Sigmoid colon (tissue), 7 donors: ENCODE results near the gene FGF2. TPM values are rescaled to one million over a fixed set of nuclear protein-coding genes. Genes with fewer than 3 reads are reported as not detected.
A peak's percentile ranks its signal among the peaks of the same experiment; 100 is the strongest.
"Not testable (repeated sequence)": the region's sequence is repeated elsewhere in the genome, so short reads cannot be mapped to it uniquely, and the experiment has no call there.

Experiments used
- DNase-seq: peaks from one replicate; pipeline ENCODE4 v3.0.0-alpha.2; 2019
- H3K27ac ChIP-seq, 4 donors: fragments of 200-600 bp; sonication (generic); one replicate each; pipeline ENCODE4 v1.5.1; 2016 to 2019; ENCODE audit warnings: mild to moderate bottlenecking in 1 of 4
- H3K27me3 ChIP-seq, 3 donors: fragments of 200-600 bp; sonication (generic); one replicate each; pipeline ENCODE4 v1.5.1; 2019; ENCODE audit warnings: mild to moderate bottlenecking in 1 of 3
- H3K36me3 ChIP-seq, 4 donors: fragments of 200-600 bp; sonication (generic); one replicate each; pipeline ENCODE4 v1.5.1; 2016 to 2019
- H3K4me1 ChIP-seq, 4 donors: fragments of 200-600 bp; sonication (generic); one replicate each; pipeline ENCODE4 v1.5.1; 2017 to 2019
- H3K4me3 ChIP-seq, 4 donors: fragments of 200-600 bp; sonication (generic); one replicate each; pipeline ENCODE4 v1.5.1; 2017 to 2019; ENCODE audit warnings: mild to moderate bottlenecking in 2 of 4, moderate library complexity in 1 of 4
- H3K9me3 ChIP-seq, 4 donors: fragments of 200-600 bp in 3 of 4; sonication (generic) in 3 of 4; one replicate each; pipeline versions ENCODE4 v1.5.1 to v1.6.1; 2013 to 2019
- EP300 ChIP-seq, 4 donors: sonication (generic); formaldehyde crosslinking; IDR thresholded peaks; one replicate each; pipeline ENCODE4 v1.6.1; 2017; ENCODE audit warnings: antibody characterized with exemption in 4 of 4
- POLR2A ChIP-seq, 2 donors: fragments of 450-650 bp; IDR thresholded peaks; one replicate each; pipeline ENCODE4 v1.6.1; 2016; ENCODE audit warnings: antibody characterized with exemption in 2 of 2, mild to moderate bottlenecking in 2 of 2, moderate library complexity in 2 of 2
- POLR2AphosphoS5 ChIP-seq, 4 donors: sonication (generic); formaldehyde crosslinking; IDR thresholded peaks; one replicate each; pipeline ENCODE4 v1.6.1; 2017; ENCODE audit warnings: antibody characterized with exemption in 4 of 4
- WGBS, 2 donors: extraction: QIAGEN DNeasy Blood & Tissue Kit; methylation state at CpG; one replicate each; pipeline ENCODE4 v1.1.7; 2013; 5-methylcytosine and 5-hydroxymethylcytosine counted together
- intact Hi-C: fragments of 100-400 bp; cut with DNase I; formaldehyde crosslinking; loops from one replicate; pipeline ENCODE4 v1.15.1; 2023
- polyA plus RNA-seq, 3 donors: library from polyadenylated mRNA; stranded (reverse); fragments of 200-250 nt; gene quantifications; one replicate each; pipeline ENCODE4 v1.2.3, GENCODE V29; 2013
- total RNA-seq, 4 donors: library from RNA; depleted of rRNA; stranded (reverse); fragments of >200 nt; gene quantifications; one replicate each; pipeline ENCODE4 v1.1.0, GENCODE V29; 2016
- TF ChIP-seq, protein P1 (sequence below), 4 experiments: fragments of 450-650 bp in 3 of 4; fragments of 200-600 bp in 1 of 4; IDR thresholded peaks; one replicate each; pipeline ENCODE4 v1.5.1; 2016 to 2019; ENCODE audit warnings: antibody characterized with exemption in 4 of 4, mild to moderate bottlenecking in 3 of 4, moderate library complexity in 2 of 4
- donor health status: healthy with polysubstance abuse.
- donor health status: Bipolar disorder and iron deficiency.
- donor health status: healthy.

FGF2 gene
- total and polyA plus RNA-seq, 7 donors, result 0.46 to 54.7 (median 37.4) TPM

DNA sequence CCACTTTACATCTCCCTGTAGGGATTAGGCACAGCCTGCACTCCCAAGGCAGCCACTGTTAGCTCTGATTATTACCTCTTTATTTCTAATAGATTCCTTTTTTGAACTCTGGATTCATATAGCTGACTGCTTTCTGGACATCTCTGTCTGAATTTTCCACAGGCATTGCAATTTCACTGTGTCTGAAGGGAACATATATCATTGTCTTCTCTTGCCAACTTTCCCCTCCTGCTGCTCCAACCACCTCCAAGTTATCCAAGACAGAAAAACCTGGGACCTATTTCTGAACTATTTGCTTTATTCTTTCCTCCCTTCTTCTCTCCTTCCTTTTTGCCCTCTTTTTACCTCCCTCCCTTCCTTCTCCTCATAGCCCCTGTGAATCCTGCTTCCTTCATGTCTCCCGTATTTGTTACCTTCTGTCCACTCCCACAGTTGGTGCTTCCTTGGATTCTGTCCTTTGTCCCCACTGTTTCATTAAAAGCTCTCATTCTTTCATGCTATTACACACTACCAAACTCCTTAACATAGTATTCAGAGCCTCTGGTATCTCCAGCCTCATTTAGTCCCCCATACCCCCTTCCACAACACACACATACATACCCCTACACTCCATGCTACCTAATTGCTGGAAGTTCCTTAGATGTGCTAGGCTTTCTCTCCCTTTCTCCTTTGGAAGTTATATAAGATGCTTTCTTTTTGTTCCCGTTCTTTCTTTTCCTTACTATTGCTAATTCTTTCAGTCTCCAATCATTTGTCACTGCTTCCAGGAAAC is 34.7 kb downstream of the FGF2 start:
- intact Hi-C loops, result no loop called here
- TF ChIP-seq, protein P1, sequence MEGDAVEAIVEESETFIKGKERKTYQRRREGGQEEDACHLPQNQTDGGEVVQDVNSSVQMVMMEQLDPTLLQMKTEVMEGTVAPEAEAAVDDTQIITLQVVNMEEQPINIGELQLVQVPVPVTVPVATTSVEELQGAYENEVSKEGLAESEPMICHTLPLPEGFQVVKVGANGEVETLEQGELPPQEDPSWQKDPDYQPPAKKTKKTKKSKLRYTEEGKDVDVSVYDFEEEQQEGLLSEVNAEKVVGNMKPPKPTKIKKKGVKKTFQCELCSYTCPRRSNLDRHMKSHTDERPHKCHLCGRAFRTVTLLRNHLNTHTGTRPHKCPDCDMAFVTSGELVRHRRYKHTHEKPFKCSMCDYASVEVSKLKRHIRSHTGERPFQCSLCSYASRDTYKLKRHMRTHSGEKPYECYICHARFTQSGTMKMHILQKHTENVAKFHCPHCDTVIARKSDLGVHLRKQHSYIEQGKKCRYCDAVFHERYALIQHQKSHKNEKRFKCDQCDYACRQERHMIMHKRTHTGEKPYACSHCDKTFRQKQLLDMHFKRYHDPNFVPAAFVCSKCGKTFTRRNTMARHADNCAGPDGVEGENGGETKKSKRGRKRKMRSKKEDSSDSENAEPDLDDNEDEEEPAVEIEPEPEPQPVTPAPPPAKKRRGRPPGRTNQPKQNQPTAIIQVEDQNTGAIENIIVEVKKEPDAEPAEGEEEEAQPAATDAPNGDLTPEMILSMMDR (IDR thresholded peaks at IDR 0.05), result no peak
- TF ChIP-seq POLR2AphosphoS5 (IDR thresholded peaks at IDR 0.05), result no peak
- TF ChIP-seq EP300 (IDR thresholded peaks at IDR 0.05), result no peak
- no peak for TF ChIP-seq POLR2A (IDR thresholded peaks at IDR 0.05)
- Histone ChIP-seq H3K27ac (peak overlapping the region in 2 of 4 donors; percentile 20 to 33), H3K9me3 (no peaks in the 10 kb centered on the region), H3K4me1 (peaks cover 0 to 83% (median 58%) of the 10 kb centered on the region in 4 donors), H3K4me3 (no peak overlapping the region), H3K36me3 (no peaks in the 10 kb centered on the region), H3K27me3 (no peaks in the 10 kb centered on the region)
- 59 to 81% methylated on average over 2 of the region's 2 CpGs for WGBS, 2 donors
- DNase-seq, result no peak

DNA sequence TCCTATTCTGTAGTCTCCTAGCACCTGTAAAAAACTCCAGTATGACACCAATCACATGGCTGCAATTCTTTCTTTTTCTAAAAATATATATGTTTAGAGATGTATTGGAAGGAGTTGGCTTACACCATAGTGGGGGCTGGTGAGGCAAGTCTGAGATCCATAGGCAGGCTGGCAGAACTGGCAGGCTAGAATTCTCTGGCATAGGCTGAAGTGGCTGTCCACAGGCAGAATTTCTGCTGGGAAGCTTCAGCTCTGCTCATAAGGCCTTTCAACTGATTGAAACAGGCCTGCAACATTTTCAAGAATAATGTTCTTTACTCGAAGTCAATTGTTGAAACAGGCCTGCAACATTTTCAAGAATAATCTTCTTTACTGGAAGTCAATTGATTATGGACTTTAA is 37.0 kb downstream of the FGF2 start:
- intact Hi-C loops, result no loop called here
- H3K4me1 ChIP-seq, result peaks cover 0 to 60% (median 41%) of the 10 kb centered on the region in 4 donors
- H3K27me3 ChIP-seq, result no peaks in the 10 kb centered on the region
- DNase-seq, result no peak
- no peaks in the 10 kb centered on the region for H3K9me3 ChIP-seq
- no peaks in the 10 kb centered on the region for H3K36me3 ChIP-seq
- H3K4me3 ChIP-seq, result no peak overlapping the region
- WGBS, 2 donors, result 77 to 83% methylated on average over 1 of the region's 1 CpG
- H3K27ac ChIP-seq, result peak overlapping the region in 2 of 4 donors; percentile 22 to 24
- TF ChIP-seq, protein P1 (IDR thresholded peaks at IDR 0.05), result no peak
- TF ChIP-seq POLR2AphosphoS5 (IDR thresholded peaks at IDR 0.05) (no peak), EP300 (IDR thresholded peaks at IDR 0.05) (no peak), POLR2A (IDR thresholded peaks at IDR 0.05) (no peak)

DNA sequence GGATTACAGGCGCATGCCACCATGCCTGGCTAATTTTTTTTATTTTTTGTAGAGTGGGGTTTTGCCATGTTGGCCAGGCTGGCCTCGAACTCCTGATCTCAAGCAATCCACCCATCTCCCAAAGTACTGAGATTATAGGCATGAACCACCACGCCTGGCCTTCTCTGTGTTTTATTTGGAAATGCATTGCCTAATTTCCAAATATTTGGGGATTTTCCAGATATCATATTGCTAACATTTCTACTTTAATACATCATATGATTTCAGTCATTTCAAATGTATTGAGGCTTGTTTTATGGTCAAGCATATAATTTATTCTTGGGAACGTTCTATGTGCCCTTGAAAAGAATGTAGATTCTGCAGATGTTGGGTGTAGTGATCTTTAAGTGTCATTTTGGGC is 38.8 kb downstream of the FGF2 start:
- Histone ChIP-seq H3K27ac (no peak overlapping the region), H3K36me3 (no peaks in the 10 kb centered on the region), H3K4me1 (peaks cover 0 to 53% (median 38%) of the 10 kb centered on the region in 4 donors), H3K27me3 (no peaks in the 10 kb centered on the region), H3K4me3 (no peak overlapping the region), H3K9me3 (no peaks in the 10 kb centered on the region)
- intact Hi-C loops, result no loop called here
- TF ChIP-seq POLR2A (IDR thresholded peaks at IDR 0.05) (no peak), POLR2AphosphoS5 (IDR thresholded peaks at IDR 0.05) (no peak)
- WGBS, 2 donors, result 83 to 88% methylated on average over 4 of the region's 4 CpGs
- DNase-seq, result no peak

DNA sequence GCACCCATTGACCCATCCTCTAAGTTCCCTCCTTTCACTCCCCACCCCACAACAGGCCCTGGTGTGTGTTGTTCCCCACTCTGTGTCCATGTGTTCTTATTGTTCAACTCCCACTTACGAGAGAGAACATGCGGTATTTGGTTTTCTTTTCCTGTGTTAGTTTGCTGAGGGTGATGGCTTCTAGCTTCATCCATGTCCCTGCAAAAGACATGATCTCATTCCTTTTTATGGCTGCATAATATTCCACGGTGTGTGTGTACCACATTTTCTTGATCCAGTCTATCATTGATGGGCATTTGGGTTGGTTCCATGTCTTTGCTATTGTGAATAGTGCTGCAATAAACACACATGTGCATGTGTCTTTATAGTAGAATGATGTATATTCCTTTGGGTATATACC is 41.6 kb downstream of the FGF2 start:
- H3K4me1 ChIP-seq, result peaks cover 0 to 25% (median 16%) of the 10 kb centered on the region in 4 donors
- DNase-seq, H3K27ac ChIP-seq, H3K36me3 ChIP-seq, intact Hi-C loops, H3K9me3 ChIP-seq, H3K27me3 ChIP-seq, H3K4me3 ChIP-seq: not testable (repeated sequence)
- WGBS, 2 donors, result 96 to 98% methylated on average over 3 of the region's 3 CpGs

DNA sequence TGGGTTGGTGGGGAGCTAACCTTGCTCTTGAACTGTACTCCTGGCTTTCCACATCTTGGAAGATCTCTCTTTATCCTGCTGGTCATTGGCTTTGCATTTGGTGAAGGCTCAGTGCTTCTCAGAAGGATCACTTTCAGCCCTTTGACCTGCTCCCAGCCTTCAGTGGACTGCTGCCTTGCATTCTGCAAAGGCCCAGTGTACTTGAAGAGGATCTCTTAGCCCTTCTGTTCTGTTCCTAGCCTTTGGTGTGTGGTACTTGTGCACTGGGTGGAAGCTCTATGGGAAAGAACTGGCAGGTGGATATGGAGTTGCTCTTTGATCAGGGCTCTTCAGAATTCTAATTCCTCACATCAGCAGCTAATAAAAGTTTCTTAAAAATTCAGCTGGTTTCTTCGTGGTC is 46.5 kb downstream of the FGF2 start:
- Histone ChIP-seq H3K9me3 (no peaks in the 10 kb centered on the region), H3K4me3 (no peak overlapping the region), H3K4me1 (peaks cover 0 to 20% (median 3%) of the 10 kb centered on the region in 4 donors), H3K27me3 (no peaks in the 10 kb centered on the region), H3K36me3 (peaks cover 0 to 21% (median 0%) of the 10 kb centered on the region in 4 donors), H3K27ac (no peak overlapping the region)
- WGBS, 2 donors, result 89 to 90% methylated on average over 1 of the region's 1 CpG
- intact Hi-C loops, result no loop called here
- no peak for DNase-seq
- no peak for TF ChIP-seq POLR2A (IDR thresholded peaks at IDR 0.05)
- TF ChIP-seq EP300 (IDR thresholded peaks at IDR 0.05), result no peak
- TF ChIP-seq, protein P1 (IDR thresholded peaks at IDR 0.05), result no peak
- TF ChIP-seq POLR2AphosphoS5 (IDR thresholded peaks at IDR 0.05), result no peak
